Glutamatergic neuron (in vitro differentiated cells): ENCODE measurements around the gene L1CAM. TPM values are rescaled to one million over a fixed set of nuclear protein-coding genes. Genes with fewer than 3 reads are reported as not detected.
A peak's percentile ranks its signal among the peaks of the same experiment; 100 is the strongest.

Experiments
- DNase-seq: peaks from one replicate; pipeline ENCODE4 v3.0.0; 2022
- H3K27ac Mint-ChIP-seq: one replicate; pipeline ENCODE4 v1.8.0; 2020; ENCODE audit warnings: mild to moderate bottlenecking, mixed read lengths, inconsistent platforms; ENCODE audit not compliant: unreplicated experiment
- H3K27me3 Mint-ChIP-seq: one replicate; pipeline ENCODE4 v1.8.0; 2020; ENCODE audit warnings: mild to moderate bottlenecking, moderate library complexity, mixed read lengths, inconsistent platforms; ENCODE audit not compliant: unreplicated experiment
- H3K36me3 Mint-ChIP-seq: one replicate; pipeline ENCODE4 v1.8.0; 2020; ENCODE audit warnings: mild to moderate bottlenecking, mixed read lengths, inconsistent platforms; ENCODE audit not compliant: unreplicated experiment
- H3K4me1 Mint-ChIP-seq: one replicate; pipeline ENCODE4 v1.8.0; 2020; ENCODE audit warnings: mild to moderate bottlenecking, low read depth, mixed read lengths, inconsistent platforms; ENCODE audit not compliant: unreplicated experiment
- H3K4me3 Mint-ChIP-seq: one replicate; pipeline ENCODE4 v1.8.0; 2020; ENCODE audit warnings: mild to moderate bottlenecking, mixed read lengths, inconsistent platforms; ENCODE audit not compliant: unreplicated experiment
- H3K9me3 Mint-ChIP-seq: one replicate; pipeline ENCODE4 v1.8.0; 2020; ENCODE audit warnings: mild to moderate bottlenecking, moderate library complexity, mixed read lengths, inconsistent platforms; ENCODE audit not compliant: unreplicated experiment
- CTCF ChIP-seq: fragments of 200-600 bp; sonication (generic); IDR thresholded peaks from one replicate; pipeline ENCODE4 v1.5.0; 2021; ENCODE audit not compliant: partially characterized antibody, unreplicated experiment
- total RNA-seq: library from RNA; stranded (reverse); fragmentation: NEBNext Ultra II Directional; extraction: Animal tissue kit (Norgen Biotek cat#: 25700); gene quantifications from one replicate; pipeline ENCODE4 v1.2.1, GENCODE V29; 2021; ENCODE audit not compliant: unreplicated experiment

L1CAM gene
- total RNA-seq, 1 donor from 2014 or later = 925 TPM

GRCh38 chrX:153857348-153857903 lies 28.5 kb downstream of the L1CAM start:
- H3K9me3 Mint-ChIP-seq = peaks cover 4% of the 10 kb centered on the region

GRCh38 chrX:153854702-153855101 lies 31.3 kb downstream of the L1CAM start:
- H3K27me3 Mint-ChIP-seq = peaks cover 4% of the 10 kb centered on the region
- no peaks in the 10 kb centered on the region for H3K36me3 Mint-ChIP-seq
- no peak for DNase-seq
- no peak for TF ChIP-seq CTCF
- no peaks in the 10 kb centered on the region for H3K4me1 Mint-ChIP-seq
- H3K27ac Mint-ChIP-seq = no peak overlapping the region
- H3K4me3 Mint-ChIP-seq = no peak overlapping the region
- peaks cover 4% of the 10 kb centered on the region for H3K9me3 Mint-ChIP-seq

More at GRCh38 chrX:153857348-153857903, 28.5 kb downstream of the L1CAM start:
- Mint-ChIP-seq H3K27me3 (peaks cover 4% of the 10 kb centered on the region), H3K27ac (no peak overlapping the region), H3K4me1 (no peaks in the 10 kb centered on the region), H3K36me3 (no peaks in the 10 kb centered on the region), H3K4me3 (no peak overlapping the region)
- DNase-seq = no peak
- no peak for TF ChIP-seq CTCF

- TF ChIP-seq CTCF = no peak
- Mint-ChIP-seq H3K27ac (peak overlapping the region; percentile 70), H3K27me3 (peaks cover 2% of the 10 kb centered on the region), H3K36me3 (no peaks in the 10 kb centered on the region), H3K4me1 (peaks cover 2% of the 10 kb centered on the region), H3K9me3 (peaks cover 2% of the 10 kb centered on the region), H3K4me3 (no peak overlapping the region)
- DNase-seq = no peak
Measured at GRCh38 chrX:153853902-153854267, 32.1 kb downstream of the L1CAM start.

- no peak for TF ChIP-seq CTCF
- no peak for DNase-seq
- Mint-ChIP-seq H3K36me3 (no peaks in the 10 kb centered on the region), H3K9me3 (peaks cover 2% of the 10 kb centered on the region), H3K27ac (peak overlapping the region; percentile 18), H3K27me3 (peaks cover 2% of the 10 kb centered on the region), H3K4me1 (peaks cover 2% of the 10 kb centered on the region), H3K4me3 (no peak overlapping the region)
Measured at GRCh38 chrX:153853180-153853901, 32.6 kb downstream of the L1CAM start.

- Mint-ChIP-seq H3K27me3 (peaks cover 2% of the 10 kb centered on the region), H3K36me3 (no peaks in the 10 kb centered on the region), H3K9me3 (peaks cover 2% of the 10 kb centered on the region), H3K4me3 (no peak overlapping the region), H3K4me1 (peaks cover 2% of the 10 kb centered on the region), H3K27ac (no peak overlapping the region)
- no peak for DNase-seq
- TF ChIP-seq CTCF = no peak
Measured at GRCh38 chrX:153851981-153852380, 34.0 kb downstream of the L1CAM start.
